Adrenal gland (tissue), 12 donors: ENCODE data around the gene SEC14L5. TPM values are rescaled to one million over a fixed set of nuclear protein-coding genes. Genes with fewer than 3 reads are reported as not detected.

Experiments used
- DNase-seq, 7 donors: peaks; one replicate each; pipeline ENCODE4 v3.0.0-alpha.2; 2019 to 2020
- H3K27ac ChIP-seq, 5 donors: fragments of 200-600 bp; sonication (generic) in 4 of 5; 1 replicate in 3 of 5; 2 replicates in 2 of 5; pipeline versions ENCODE4 v1.5.1 to v1.8.0; 2016 to 2020; ENCODE audit warnings: mild to moderate bottlenecking in 1 of 5
- H3K27me3 ChIP-seq: fragments of 200-600 bp; 2 replicates; pipeline ENCODE4 v1.8.0; 2021
- H3K36me3 ChIP-seq, 2 donors: fragments of 200-600 bp; replicated peaks in 1 of 2; 1 replicate in 1 of 2; 2 replicates in 1 of 2; pipeline versions ENCODE4 v1.5.1 to v1.8.0; 2018 to 2022
- H3K4me1 ChIP-seq, 2 donors: fragments of 200-600 bp; replicated peaks in 1 of 2; 1 replicate in 1 of 2; 2 replicates in 1 of 2; pipeline versions ENCODE4 v1.5.1 to v1.8.0; 2018 to 2021
- H3K4me3 ChIP-seq, 4 donors: fragments of 200-600 bp; sonication (generic) in 3 of 4; one replicate each; pipeline ENCODE4 v1.5.1; 2016 to 2018
- H3K9me3 ChIP-seq, 3 donors: fragments of 200-600 bp; sonication (generic) in 1 of 3; replicated peaks in 1 of 3; 1 replicate in 2 of 3; 2 replicates in 1 of 3; pipeline versions ENCODE4 v1.5.1 to v1.8.0; 2016 to 2021
- CTCF ChIP-seq, 6 experiments: fragments of 450-650 bp in 4 of 6; fragments of 200-600 bp in 2 of 6; sonication (generic) in 1 of 6; IDR thresholded peaks; 1 replicate in 5 of 6; 2 replicates in 1 of 6; pipeline versions ENCODE4 v1.5.1 to v1.8.0; 2016 to 2021; ENCODE audit warnings: antibody characterized with exemption in 6 of 6, mild to moderate bottlenecking in 2 of 6, moderate library complexity in 1 of 6
- POLR2A ChIP-seq, 2 donors: fragments of 450-650 bp; IDR thresholded peaks; one replicate each; pipeline ENCODE4 v1.6.1; 2017; ENCODE audit warnings: antibody characterized with exemption in 2 of 2, mild to moderate bottlenecking in 2 of 2, moderate library complexity in 1 of 2
- WGBS, 4 donors: extraction: QIAGEN DNeasy Blood & Tissue Kit in 2 of 4; methylation state at CpG; one replicate each; pipeline versions ENCODE4 v1.1.5 to v1.1.7; 2013 to 2017; 5-methylcytosine and 5-hydroxymethylcytosine counted together
- intact Hi-C, 2 donors: fragments of 100-400 bp; cut with DNase I; formaldehyde crosslinking; loops; one replicate each; pipeline versions ENCODE4 v1.14.1 to v1.15.0; 2022 to 2023
- polyA plus RNA-seq, 3 donors: library from polyadenylated mRNA; stranded (reverse); fragments of 200-250 nt in 2 of 3; fragments of 350-450 nt in 1 of 3; fragmentation: Illumina TruSeq in 1 of 3; extraction: RNeasy Lipid Tissue Mini Kit (QIAGEN cat#74804) in 1 of 3; gene quantifications; one replicate each; pipeline ENCODE4 v1.2.3, GENCODE V29; 2013 to 2014
- total RNA-seq, 9 donors: library from RNA; depleted of rRNA in 4 of 9; stranded (reverse); fragments of >200 nt in 4 of 9; fragments of 120-200 nt in 1 of 9; fragmentation: NEBNext Ultra II Directional in 1 of 9; extraction: Animal tissue kit (Norgen Biotek cat#: 25700) in 1 of 9; gene quantifications; one replicate each; pipeline versions ENCODE4 v1.1.0 to v1.2.4, GENCODE V29; 2013 to 2023
- donor health status: healthy with polysubstance abuse.
- donor health status: Bipolar disorder and iron deficiency.
- donor health status: DM: yes; HTN: yes; CAD: no.
- donor health status: DM: no; HTN: no; CAD: no.
- donor health status: DM: no; HTN: no; CAD: no.
- donor health status: DM: yes; HTN: yes; CAD: no.

Gene SEC14L5
- total and polyA plus RNA-seq, 12 donors, result 0.12 to 1.8 (median 0.69) TPM

- H3K27ac ChIP-seq, result no peak overlapping the region
- no peaks in the 10 kb centered on the region for H3K36me3 ChIP-seq
- no peaks in the 10 kb centered on the region for H3K27me3 ChIP-seq
- H3K4me1 ChIP-seq, result no peaks in the 10 kb centered on the region
- H3K4me3 ChIP-seq, result no peak overlapping the region
- H3K9me3 ChIP-seq, result no peaks in the 10 kb centered on the region
- no peak for DNase-seq
- no peak for TF ChIP-seq POLR2A (IDR thresholded peaks at IDR 0.05)
- intact Hi-C loops, result no loop called here
- 36 to 74% (median 68%) methylated on average over 4 of the region's 4 CpGs for WGBS, 4 donors
Measured at GRCh38 chr16:5011637-5012036, 53.5 kb downstream of the SEC14L5 start.

- intact Hi-C loops, result no loop called here
- WGBS, 4 donors, result 70 to 89% (median 79%) methylated on average over 6 of the region's 6 CpGs
- no peaks in the 10 kb centered on the region for H3K27me3 ChIP-seq
- TF ChIP-seq CTCF (IDR thresholded peaks at IDR 0.05), result no peak
- TF ChIP-seq POLR2A (IDR thresholded peaks at IDR 0.05), result no peak
- H3K36me3 ChIP-seq, result no peaks in the 10 kb centered on the region
- H3K4me1 ChIP-seq, result no peaks in the 10 kb centered on the region
- no peaks in the 10 kb centered on the region for H3K9me3 ChIP-seq
- no peak overlapping the region for H3K4me3 ChIP-seq
- no peak overlapping the region for H3K27ac ChIP-seq
- DNase-seq, result no peak
Measured at GRCh38 chr16:5012887-5013286, 54.8 kb downstream of the SEC14L5 start.

- WGBS, 4 donors, result 62 to 70% (median 64%) methylated on average over 3 to 4 of the region's 4 CpGs
- intact Hi-C loops, result no loop called here
Measured at GRCh38 chr16:5015351-5015750, 57.2 kb downstream of the SEC14L5 start.

GRCh38 chr16:5015887-5016286 is 57.8 kb downstream of the SEC14L5 start:
- no peak for TF ChIP-seq POLR2A (IDR thresholded peaks at IDR 0.05)
- no peak for TF ChIP-seq CTCF (IDR thresholded peaks at IDR 0.05)
- intact Hi-C loops, result no loop called here
- H3K27me3 ChIP-seq, result no peaks in the 10 kb centered on the region
- no peak for DNase-seq
- WGBS, 4 donors, result 83 to 100% (median 90%) methylated on average over 2 to 4 of the region's 4 CpGs
- H3K27ac ChIP-seq, result no peak overlapping the region
- H3K36me3 ChIP-seq, result no peaks in the 10 kb centered on the region
- H3K4me1 ChIP-seq, result no peaks in the 10 kb centered on the region
- no peaks in the 10 kb centered on the region for H3K9me3 ChIP-seq
- no peak overlapping the region for H3K4me3 ChIP-seq

More at GRCh38 chr16:5015351-5015750, 57.2 kb downstream of the SEC14L5 start:
- Histone ChIP-seq H3K27me3 (no peaks in the 10 kb centered on the region), H3K36me3 (no peaks in the 10 kb centered on the region), H3K9me3 (no peaks in the 10 kb centered on the region), H3K4me1 (no peaks in the 10 kb centered on the region), H3K4me3 (no peak overlapping the region), H3K27ac (no peak overlapping the region)
- DNase-seq, result no peak
- TF ChIP-seq CTCF (IDR thresholded peaks at IDR 0.05), result no peak
- TF ChIP-seq POLR2A (IDR thresholded peaks at IDR 0.05), result no peak

- no peak overlapping the region for H3K4me3 ChIP-seq
- no peaks in the 10 kb centered on the region for H3K4me1 ChIP-seq
- H3K36me3 ChIP-seq, result no peaks in the 10 kb centered on the region
- intact Hi-C loops, result no loop called here
- H3K27ac ChIP-seq, result no peak overlapping the region
- DNase-seq, result no peak
- 56 to 77% (median 72%) methylated on average over 4 to 6 of the region's 6 CpGs for WGBS, 4 donors
- no peaks in the 10 kb centered on the region for H3K27me3 ChIP-seq
- TF ChIP-seq CTCF (IDR thresholded peaks at IDR 0.05) (no peak), POLR2A (IDR thresholded peaks at IDR 0.05) (no peak)
- H3K9me3 ChIP-seq, result no peaks in the 10 kb centered on the region
Measured at GRCh38 chr16:5016967-5017677, 59.0 kb downstream of the SEC14L5 start.
